GM12872 (cell line): ENCODE measurements around the gene KRT23.

ENCODE experiments used
- CTCF ChIP-seq: IDR thresholded peaks from 3 replicates; pipeline ENCODE4 v1.5.1; 2011; ENCODE audit warnings: low read depth, mild to moderate bottlenecking, low read length, moderate library complexity; ENCODE audit not compliant: insufficient read depth

The KRT23 gene

GRCh38 chr17:40879026-40879425 lies 58.4 kb downstream of the KRT23 start:
- no peak for TF ChIP-seq CTCF

GRCh38 chr17:40878044-40878443 lies 59.4 kb downstream of the KRT23 start:
- TF ChIP-seq CTCF = no peak

GRCh38 chr17:40873801-40874200 lies 63.6 kb downstream of the KRT23 start:
- TF ChIP-seq CTCF = no peak

GRCh38 chr17:40873255-40873654 lies 64.2 kb downstream of the KRT23 start:
- TF ChIP-seq CTCF = no peak
